Keratinocyte (primary cell): ENCODE results near the gene KRTAP10-12. TPM values are rescaled to one million over a fixed set of nuclear protein-coding genes. Genes with fewer than 3 reads are reported as not detected.

Experiments
- DNase-seq: peaks from one replicate; pipeline ENCODE4 v3.0.0-alpha.2; 2011; ENCODE audit warnings: low read depth, missing footprints, low spot score
- FAIRE-seq: peaks from 2 replicates; lab custom pipeline; 2011; peaks lifted over from hg19 to GRCh38; lab: Jason Lieb, UNC
- H2AFZ ChIP-seq: 2 replicates; pipeline ENCODE4 v1.6.0; 2012; ENCODE audit warnings: low read length, control low read depth, inconsistent platforms; ENCODE audit not compliant: control insufficient read depth
- H3K27ac ChIP-seq: 2 replicates; pipeline ENCODE4 v1.5.1; 2011; ENCODE audit warnings: low read length; ENCODE audit not compliant: control insufficient read depth, insufficient read depth
- H3K27me3 ChIP-seq: 3 replicates; pipeline ENCODE4 v1.6.0; 2011; ENCODE audit warnings: low read length; ENCODE audit not compliant: control insufficient read depth, insufficient read depth; ENCODE audit errors: extremely low read depth
- H3K36me3 ChIP-seq, 2 experiments: 2 replicates in 1 of 2; 3 replicates in 1 of 2; pipeline ENCODE4 v1.5.1; 2011; ENCODE audit warnings: low read length in 2 of 2, mild to moderate bottlenecking in 1 of 2; ENCODE audit not compliant: control insufficient read depth in 2 of 2, insufficient read depth in 2 of 2; ENCODE audit errors: extremely low read depth in 1 of 2
- H3K4me1 ChIP-seq: 3 replicates; pipeline ENCODE4 v1.5.1; 2011; ENCODE audit warnings: low read length; ENCODE audit not compliant: control insufficient read depth, insufficient read depth; ENCODE audit errors: extremely low read depth
- H3K4me2 ChIP-seq: 3 replicates; pipeline ENCODE4 v1.6.0; 2011; ENCODE audit warnings: low read depth, low read length; ENCODE audit not compliant: control insufficient read depth, insufficient read depth; ENCODE audit errors: extremely low read depth
- H3K4me3 ChIP-seq, 3 experiments: fragments of 200-600 bp in 1 of 3; sonication (generic) in 1 of 3; 2 replicates in 2 of 3; 3 replicates in 1 of 3; pipeline ENCODE4 v1.5.1; 2011 to 2016; ENCODE audit warnings: low read length in 3 of 3, mild to moderate bottlenecking in 3 of 3, control low read depth in 2 of 3, inconsistent platforms in 1 of 3, low read depth in 1 of 3, mixed read lengths in 1 of 3, mixed run types in 1 of 3, moderate library complexity in 1 of 3; ENCODE audit not compliant: control insufficient read depth in 2 of 3, insufficient read depth in 2 of 3; ENCODE audit errors: extremely low read depth in 1 of 3
- H3K79me2 ChIP-seq: 2 replicates; pipeline ENCODE4 v1.6.0; 2012; ENCODE audit warnings: low read length; ENCODE audit not compliant: control insufficient read depth, insufficient read depth
- H3K9ac ChIP-seq: 3 replicates; pipeline ENCODE4 v1.6.0; 2011; ENCODE audit warnings: low read length; ENCODE audit not compliant: control insufficient read depth, insufficient read depth; ENCODE audit errors: extremely low read depth
- H3K9me1 ChIP-seq: 3 replicates; pipeline ENCODE4 v1.6.0; 2011; ENCODE audit warnings: low read length; ENCODE audit not compliant: control insufficient read depth, insufficient read depth; ENCODE audit errors: extremely low read depth
- H3K9me3 ChIP-seq: 2 replicates; pipeline ENCODE4 v1.5.1; 2012; ENCODE audit warnings: low read depth, low read length; ENCODE audit not compliant: control insufficient read depth
- H4K20me1 ChIP-seq: 3 replicates; pipeline ENCODE4 v1.6.0; 2011; ENCODE audit warnings: low read length; ENCODE audit not compliant: control insufficient read depth, insufficient read depth; ENCODE audit errors: extremely low read depth
- EZH2 ChIP-seq: IDR thresholded peaks from one replicate; pipeline ENCODE4 v1.6.1; 2012; ENCODE audit warnings: inconsistent platforms, mild to moderate bottlenecking, low read length, moderate library complexity
- dilution Hi-C: fragments of 300-500 bp; cut with MboI; formaldehyde crosslinking; loops from one replicate; pipeline ENCODE4 v1.7.0; 2020; ENCODE audit warnings: low sequenced_read_pairs; ENCODE audit not compliant: extremely low pct_ligation_motif_present
- polyA plus RNA-seq, 5 experiments: library from polyadenylated mRNA; depleted of rRNA in 3 of 5; stranded (reverse) in 3 of 5; stranded (forward) in 1 of 5; unstranded in 1 of 5; fragments of >200 nt; gene quantifications; 1 replicate in 1 of 5; 2 replicates in 3 of 5; 3 replicates in 1 of 5; pipeline versions ENCODE4 v1.2.1 to v1.2.3, GENCODE V29; 2011 to 2012; ENCODE audit warnings: missing spikeins in 2 of 5, low read depth in 1 of 5, low replicate concordance in 1 of 5
- TF ChIP-seq, protein P1 (sequence below), 3 experiments: IDR thresholded peaks in 1 of 3; conservative IDR thresholded peaks in 1 of 3; optimal IDR thresholded peaks in 1 of 3; 2 replicates in 2 of 3; 3 replicates in 1 of 3; pipeline versions ENCODE3 to v1.5.1; 2011; ENCODE audit warnings: low read length in 3 of 3, mild to moderate bottlenecking in 3 of 3, moderate library complexity in 2 of 3, control low read depth in 1 of 3, inconsistent platforms in 1 of 3; ENCODE audit not compliant: insufficient read depth in 2 of 3; ENCODE audit errors: extremely low read depth in 1 of 3

The KRTAP10-12 gene
- polyA plus RNA-seq, 1 donor (not counting 4 experiments of a cell fraction or from before 2014, with no cell fraction given), result not detected

DNA sequence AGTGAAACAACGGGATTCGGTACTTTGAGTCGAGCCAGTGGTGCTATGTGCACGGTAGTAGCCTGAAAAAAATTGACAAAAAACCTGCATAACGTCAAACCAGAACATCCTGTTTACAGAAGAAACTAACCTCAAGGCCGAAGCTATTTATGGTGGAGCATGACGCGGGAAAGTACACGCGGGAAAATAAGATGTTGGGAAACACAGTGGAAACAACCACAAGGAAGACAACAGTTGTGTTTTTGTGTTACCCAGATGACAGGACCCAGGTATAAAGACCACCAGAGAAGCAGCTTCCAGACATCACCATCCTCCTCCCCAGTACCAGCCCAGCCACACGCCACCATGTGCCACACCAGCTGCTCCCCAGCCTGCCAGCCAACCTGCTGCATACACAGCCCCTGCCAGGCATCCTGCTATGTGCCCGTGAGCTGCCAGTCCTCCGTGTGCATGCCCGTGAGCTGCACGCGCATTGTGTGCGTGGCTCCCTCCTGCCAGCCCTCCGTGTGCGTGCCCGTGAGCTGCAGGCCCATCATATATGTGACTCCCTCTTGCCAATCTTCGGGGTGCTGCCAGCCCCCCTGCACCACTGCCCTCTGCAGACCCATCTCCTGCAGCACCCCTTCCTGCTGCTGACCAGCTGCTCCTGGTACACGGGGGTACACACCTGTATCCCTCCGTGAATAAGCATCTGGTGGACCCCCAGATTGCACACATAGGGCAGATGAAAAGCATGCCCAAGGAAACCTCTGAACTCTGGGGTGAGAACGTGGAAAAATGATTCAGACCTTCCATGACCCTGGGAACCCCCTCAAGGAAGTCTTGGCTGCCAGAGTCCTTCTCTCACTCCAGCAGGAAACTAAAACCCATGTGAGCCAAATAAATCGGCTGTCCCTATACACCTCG lies 39.1 kb upstream of the KRTAP10-12 start, which contains the start of gene KRTAP12-3:
Gene KRTAP12-3 (plus strand): TSS at position 298 of the 906 bp plus-strand sequence. CDS start 48 bp downstream, at position 346.
- Histone ChIP-seq H3K9me3 (no peaks in the 10 kb centered on the region), H4K20me1 (no peaks in the 10 kb centered on the region), H3K9ac (no peak within 1 kb of the TSS), H3K27me3 (no peaks in the 10 kb centered on the region), H3K79me2 (no peaks in the 10 kb centered on the region), H3K27ac (no peak within 1 kb of the TSS), H3K4me2 (no peak within 1 kb of the TSS), H3K9me1 (no peaks in the 10 kb centered on the region), H3K4me1 (no peaks in the 10 kb centered on the region), H3K4me3 (no peak within 1 kb of the TSS), H3K36me3 (no peaks in the 10 kb centered on the region), H2AFZ (no peak within 1 kb of the TSS)
- dilution Hi-C loops, result no loop called here
- TF ChIP-seq, protein P1, sequence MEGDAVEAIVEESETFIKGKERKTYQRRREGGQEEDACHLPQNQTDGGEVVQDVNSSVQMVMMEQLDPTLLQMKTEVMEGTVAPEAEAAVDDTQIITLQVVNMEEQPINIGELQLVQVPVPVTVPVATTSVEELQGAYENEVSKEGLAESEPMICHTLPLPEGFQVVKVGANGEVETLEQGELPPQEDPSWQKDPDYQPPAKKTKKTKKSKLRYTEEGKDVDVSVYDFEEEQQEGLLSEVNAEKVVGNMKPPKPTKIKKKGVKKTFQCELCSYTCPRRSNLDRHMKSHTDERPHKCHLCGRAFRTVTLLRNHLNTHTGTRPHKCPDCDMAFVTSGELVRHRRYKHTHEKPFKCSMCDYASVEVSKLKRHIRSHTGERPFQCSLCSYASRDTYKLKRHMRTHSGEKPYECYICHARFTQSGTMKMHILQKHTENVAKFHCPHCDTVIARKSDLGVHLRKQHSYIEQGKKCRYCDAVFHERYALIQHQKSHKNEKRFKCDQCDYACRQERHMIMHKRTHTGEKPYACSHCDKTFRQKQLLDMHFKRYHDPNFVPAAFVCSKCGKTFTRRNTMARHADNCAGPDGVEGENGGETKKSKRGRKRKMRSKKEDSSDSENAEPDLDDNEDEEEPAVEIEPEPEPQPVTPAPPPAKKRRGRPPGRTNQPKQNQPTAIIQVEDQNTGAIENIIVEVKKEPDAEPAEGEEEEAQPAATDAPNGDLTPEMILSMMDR (optimal IDR thresholded peaks at IDR 0.05 in 1 of 3, IDR thresholded peaks at IDR 0.05 in 1 of 3, conservative IDR thresholded peaks at IDR 0.05 in 1 of 3; ENCODE audit: extremely low read depth in 1 of 3, insufficient read depth in 2 of 3, low read length in 3 of 3), result no peak
- TF ChIP-seq EZH2, result no peak
- DNase-seq (no peak), FAIRE-seq (no peak)

DNA sequence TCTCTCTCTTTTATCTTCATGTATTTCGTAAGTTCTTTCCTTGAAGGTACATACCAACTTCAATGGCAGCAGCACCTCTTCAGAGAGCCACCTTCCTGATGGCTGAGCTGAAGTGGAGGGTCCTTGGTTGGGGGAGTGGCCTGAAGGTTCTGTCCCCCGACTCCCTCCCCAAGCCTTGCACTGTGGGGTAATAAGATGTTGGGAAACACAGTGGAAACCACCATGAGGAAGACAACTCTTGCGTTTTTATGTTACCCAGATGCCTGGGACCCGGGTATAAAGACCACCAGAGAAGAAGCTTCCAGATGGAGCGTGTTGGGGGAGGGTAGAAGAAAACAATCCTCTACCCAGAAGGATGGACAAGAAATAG lies 38.4 kb upstream of the KRTAP10-12 start:
- H3K4me1 ChIP-seq, result no peaks in the 10 kb centered on the region
- no peak overlapping the region for H3K4me2 ChIP-seq
- no peaks in the 10 kb centered on the region for H3K79me2 ChIP-seq
- H4K20me1 ChIP-seq, result no peaks in the 10 kb centered on the region
- H3K9ac ChIP-seq, result no peak overlapping the region
- H3K9me3 ChIP-seq, result no peaks in the 10 kb centered on the region
- H2AFZ ChIP-seq, result no peak overlapping the region
- H3K4me3 ChIP-seq, result no peak overlapping the region
- no peak for FAIRE-seq
- no peaks in the 10 kb centered on the region for H3K36me3 ChIP-seq
- no peak overlapping the region for H3K27ac ChIP-seq
- H3K9me1 ChIP-seq, result no peaks in the 10 kb centered on the region
- dilution Hi-C loops, result no loop called here
- no peaks in the 10 kb centered on the region for H3K27me3 ChIP-seq
- TF ChIP-seq EZH2, result no peak
- TF ChIP-seq, protein P1 (optimal IDR thresholded peaks at IDR 0.05 in 1 of 3, IDR thresholded peaks at IDR 0.05 in 1 of 3, conservative IDR thresholded peaks at IDR 0.05 in 1 of 3; ENCODE audit: extremely low read depth in 1 of 3, insufficient read depth in 2 of 3, low read length in 3 of 3), result no peak
- no peak for DNase-seq
